Mesothelial cell of epicardium (in vitro differentiated cells): ENCODE data around the gene MAU2. TPM values are rescaled to one million over a fixed set of nuclear protein-coding genes. Genes with fewer than 3 reads are reported as not detected.

ENCODE experiments used
- DNase-seq, 2 experiments: peaks; one replicate each; pipeline ENCODE4 v3.0.0; 2021; ENCODE audit warnings: low spot score in 2 of 2; ENCODE audit not compliant: unreplicated experiment in 2 of 2
- H3K27ac Mint-ChIP-seq: 2 replicates; pipeline ENCODE4 v1.8.0; 2021; ENCODE audit warnings: mixed read lengths
- H3K27me3 Mint-ChIP-seq: 2 replicates; pipeline ENCODE4 v1.8.0; 2021; ENCODE audit warnings: low read depth, mixed read lengths
- H3K36me3 Mint-ChIP-seq: 2 replicates; pipeline ENCODE4 v1.8.0; 2021; ENCODE audit warnings: mixed read lengths
- H3K4me1 Mint-ChIP-seq: 2 replicates; pipeline ENCODE4 v1.8.0; 2021; ENCODE audit warnings: mixed read lengths
- H3K4me3 Mint-ChIP-seq: 2 replicates; pipeline ENCODE4 v1.8.0; 2021; ENCODE audit warnings: mild to moderate bottlenecking, moderate library complexity, mixed read lengths
- H3K9me3 Mint-ChIP-seq: 2 replicates; pipeline ENCODE4 v1.8.0; 2021; ENCODE audit warnings: mixed read lengths
- total RNA-seq: library from RNA; stranded (reverse); gene quantifications from 3 replicates; pipeline ENCODE4 v1.2.1, GENCODE V29; 2021
- TF ChIP-seq, protein P1 (sequence below): fragments of 200-600 bp; sonication (generic); IDR thresholded peaks from one replicate; pipeline ENCODE4 v1.5.0; 2021; ENCODE audit warnings: antibody characterized with exemption; ENCODE audit not compliant: unreplicated experiment

The MAU2 gene
- total RNA-seq, 1 donor from 2014 or later, result 107 TPM

- Mint-ChIP-seq H3K27ac (no peak overlapping the region), H3K36me3 (peaks cover 11% of the 10 kb centered on the region)
Observed at GRCh38 chr19:19303411-19303810, 17.2 kb upstream of the MAU2 start.

GRCh38 chr19:19304186-19304965, 16.3 kb upstream of the MAU2 start:
- TF ChIP-seq, protein P1, sequence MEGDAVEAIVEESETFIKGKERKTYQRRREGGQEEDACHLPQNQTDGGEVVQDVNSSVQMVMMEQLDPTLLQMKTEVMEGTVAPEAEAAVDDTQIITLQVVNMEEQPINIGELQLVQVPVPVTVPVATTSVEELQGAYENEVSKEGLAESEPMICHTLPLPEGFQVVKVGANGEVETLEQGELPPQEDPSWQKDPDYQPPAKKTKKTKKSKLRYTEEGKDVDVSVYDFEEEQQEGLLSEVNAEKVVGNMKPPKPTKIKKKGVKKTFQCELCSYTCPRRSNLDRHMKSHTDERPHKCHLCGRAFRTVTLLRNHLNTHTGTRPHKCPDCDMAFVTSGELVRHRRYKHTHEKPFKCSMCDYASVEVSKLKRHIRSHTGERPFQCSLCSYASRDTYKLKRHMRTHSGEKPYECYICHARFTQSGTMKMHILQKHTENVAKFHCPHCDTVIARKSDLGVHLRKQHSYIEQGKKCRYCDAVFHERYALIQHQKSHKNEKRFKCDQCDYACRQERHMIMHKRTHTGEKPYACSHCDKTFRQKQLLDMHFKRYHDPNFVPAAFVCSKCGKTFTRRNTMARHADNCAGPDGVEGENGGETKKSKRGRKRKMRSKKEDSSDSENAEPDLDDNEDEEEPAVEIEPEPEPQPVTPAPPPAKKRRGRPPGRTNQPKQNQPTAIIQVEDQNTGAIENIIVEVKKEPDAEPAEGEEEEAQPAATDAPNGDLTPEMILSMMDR, result no peak
- H3K27ac Mint-ChIP-seq, result no peak overlapping the region
- H3K4me3 Mint-ChIP-seq, result no peak overlapping the region
- no peaks in the 10 kb centered on the region for H3K9me3 Mint-ChIP-seq
- H3K36me3 Mint-ChIP-seq, result peaks cover 13% of the 10 kb centered on the region
- no peaks in the 10 kb centered on the region for H3K27me3 Mint-ChIP-seq
- no peaks in the 10 kb centered on the region for H3K4me1 Mint-ChIP-seq
- no peak for DNase-seq

More at GRCh38 chr19:19303411-19303810, 17.2 kb upstream of the MAU2 start:
- Mint-ChIP-seq H3K4me1 (no peaks in the 10 kb centered on the region), H3K4me3 (no peak overlapping the region), H3K27me3 (no peaks in the 10 kb centered on the region), H3K9me3 (no peaks in the 10 kb centered on the region)
- TF ChIP-seq, protein P1, result no peak
- DNase-seq, result no peak

- Mint-ChIP-seq H3K27ac (no peak overlapping the region), H3K27me3 (no peaks in the 10 kb centered on the region), H3K9me3 (no peaks in the 10 kb centered on the region), H3K4me3 (no peak overlapping the region), H3K36me3 (peaks cover 16% of the 10 kb centered on the region), H3K4me1 (no peaks in the 10 kb centered on the region)
- DNase-seq, result no peak
- TF ChIP-seq, protein P1, result no peak
Observed at GRCh38 chr19:19305066-19305465, 15.6 kb upstream of the MAU2 start.

DNA sequence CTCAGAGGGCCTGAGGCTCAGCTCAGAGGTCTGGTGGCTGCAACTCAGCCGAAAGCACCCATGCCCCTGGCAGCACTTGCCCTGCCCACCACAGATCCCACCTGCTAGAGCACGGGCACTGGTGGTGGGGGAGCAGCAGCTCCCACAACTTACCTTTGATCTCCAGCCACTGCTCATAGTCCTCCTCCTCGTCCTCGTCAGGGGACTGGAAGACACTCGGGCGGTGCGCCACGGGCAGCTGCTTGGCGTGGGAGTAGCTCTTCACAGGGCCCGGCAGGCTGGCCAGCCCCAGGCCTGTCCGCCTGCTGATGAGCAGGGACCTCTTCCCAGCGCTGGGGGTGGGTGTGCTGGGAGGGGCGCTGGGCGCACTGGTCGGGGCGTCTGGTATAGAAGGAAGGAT, 14.9 kb upstream of the MAU2 start:
- no peak for DNase-seq
- Mint-ChIP-seq H3K36me3 (peaks cover 19% of the 10 kb centered on the region), H3K4me3 (no peak overlapping the region), H3K27me3 (no peaks in the 10 kb centered on the region), H3K27ac (no peak overlapping the region), H3K4me1 (no peaks in the 10 kb centered on the region), H3K9me3 (no peaks in the 10 kb centered on the region)
- TF ChIP-seq, protein P1, result no peak

DNA sequence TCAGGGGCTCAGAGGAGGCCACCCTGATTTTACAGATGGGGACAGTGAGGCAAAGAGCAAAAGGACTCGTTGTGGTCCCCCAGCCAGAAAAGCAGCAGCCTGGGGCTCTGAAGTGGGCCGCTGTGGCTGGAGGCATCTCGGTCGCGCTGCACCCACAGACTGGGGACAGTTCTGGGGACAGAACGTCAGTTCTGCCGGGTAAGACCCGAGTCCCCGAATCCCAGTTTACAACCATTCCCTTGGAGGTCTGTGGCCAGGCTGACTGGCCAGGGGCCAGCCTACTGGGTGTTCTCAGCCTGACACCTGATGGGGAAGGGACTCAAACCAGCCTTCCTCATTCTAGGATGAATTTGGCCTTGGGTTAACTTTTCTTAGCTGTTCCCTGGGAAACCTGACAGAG, 14.4 kb upstream of the MAU2 start:
- H3K4me3 Mint-ChIP-seq, result no peak overlapping the region
- no peak for DNase-seq
- peaks cover 19% of the 10 kb centered on the region for H3K36me3 Mint-ChIP-seq
- no peaks in the 10 kb centered on the region for H3K4me1 Mint-ChIP-seq
- TF ChIP-seq, protein P1, result no peak
- H3K9me3 Mint-ChIP-seq, result no peaks in the 10 kb centered on the region
- no peak overlapping the region for H3K27ac Mint-ChIP-seq
- no peaks in the 10 kb centered on the region for H3K27me3 Mint-ChIP-seq

DNA sequence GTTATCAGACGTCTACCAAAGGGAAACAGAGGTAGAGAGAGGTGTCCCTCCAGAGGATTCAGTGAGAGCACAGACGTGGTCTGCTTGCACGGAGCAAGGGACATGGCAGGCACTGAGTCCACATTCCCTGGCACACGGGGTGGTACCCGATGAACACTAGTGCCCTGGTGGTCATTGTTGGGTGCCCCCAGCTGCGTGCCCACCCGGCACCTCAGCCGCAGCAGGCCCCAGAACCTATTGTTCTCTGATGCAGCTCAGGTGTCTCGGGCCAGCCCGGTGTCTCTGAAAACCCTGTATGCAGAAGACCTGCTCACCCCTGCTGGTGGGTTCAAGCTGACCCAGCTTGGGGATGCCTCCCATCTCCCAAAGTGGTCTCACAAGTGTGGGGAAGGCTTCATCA, 12.3 kb upstream of the MAU2 start:
- Mint-ChIP-seq H3K27me3 (no peaks in the 10 kb centered on the region), H3K4me3 (no peak overlapping the region), H3K36me3 (peaks cover 14% of the 10 kb centered on the region), H3K4me1 (no peaks in the 10 kb centered on the region), H3K27ac (no peak overlapping the region), H3K9me3 (no peaks in the 10 kb centered on the region)
- TF ChIP-seq, protein P1, result no peak
- DNase-seq, result no peak
